Measurements from ENCODE around the gene RTP5.
A peak's percentile ranks its signal among the peaks of the same experiment; 100 is the strongest.

The RTP5 gene

GRCh38 chr2:241843321-241844065, 26.0 kb upstream of the RTP5 start:
- DNase-seq (ENCODE audit: low spot score): peak; percentile 10

- peak; percentile 90 for DNase-seq (ENCODE audit: low spot score)
These were observed 25.3 kb upstream of the RTP5 start for GRCh38 chr2:241844066-241844728.

DNA sequence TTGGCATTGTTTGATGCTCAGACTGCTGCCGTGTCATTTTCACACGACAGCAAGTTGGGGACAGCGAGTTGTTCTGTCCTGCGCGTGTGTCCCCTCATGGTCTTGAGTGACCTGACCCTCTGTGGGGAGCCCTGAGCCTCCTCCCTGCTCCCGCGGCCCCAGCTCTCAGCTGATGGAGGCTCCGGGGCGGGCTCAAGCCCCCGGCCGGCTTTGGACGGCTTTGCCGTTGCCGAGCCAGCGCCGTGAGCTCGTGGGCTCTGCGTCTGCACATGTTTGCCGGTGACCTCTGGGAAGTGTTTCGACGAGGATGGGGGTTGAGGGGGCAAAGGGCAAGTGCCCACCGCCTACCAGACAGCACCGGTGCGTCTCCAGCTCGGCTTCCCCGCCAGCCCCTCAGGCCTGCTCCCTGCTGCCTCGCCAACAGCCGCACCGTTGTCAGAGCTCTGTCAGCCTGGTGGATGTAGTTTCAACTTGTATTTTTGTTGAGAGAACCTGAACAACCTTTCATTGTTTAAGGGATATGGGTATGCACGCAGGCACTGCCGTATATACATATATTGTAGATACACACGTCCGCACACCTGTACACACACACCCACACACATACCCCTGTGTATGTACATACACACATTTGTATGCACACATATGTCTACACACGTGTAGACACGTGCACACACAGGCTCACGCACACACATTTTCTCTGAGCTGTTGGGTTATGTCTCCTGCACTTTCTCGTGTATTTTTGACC, 24.5 kb upstream of the RTP5 start:
- DNase-seq (ENCODE audit: low spot score): peak; percentile 5

DNA sequence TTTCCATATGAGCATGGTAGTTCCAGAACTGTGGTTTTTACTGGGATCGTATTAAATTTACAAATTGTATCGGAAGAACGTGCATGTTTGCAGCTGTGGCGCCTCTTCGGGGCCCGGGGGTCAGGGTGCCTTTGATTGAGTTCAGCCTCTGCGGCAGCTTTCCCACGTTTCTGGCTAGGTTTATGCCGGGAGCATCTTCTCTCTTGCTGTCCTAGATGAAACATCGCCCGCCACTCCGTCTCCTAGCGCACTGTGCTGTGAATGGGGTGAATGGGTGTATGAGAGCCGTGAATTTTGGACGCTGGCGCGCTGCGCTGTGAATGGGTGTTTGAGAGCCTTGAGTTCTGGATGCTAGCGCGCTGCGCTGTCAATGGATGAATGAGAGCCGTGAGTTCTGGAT, 23.1 kb upstream of the RTP5 start:
- DNase-seq (ENCODE audit: low spot score): no peak

GRCh38 chr2:241848761-241849615, 20.5 kb upstream of the RTP5 start:
- DNase-seq (ENCODE audit: low spot score): peak; percentile 3

- DNase-seq (ENCODE audit: low spot score): peak; percentile 7
These were observed 19.6 kb upstream of the RTP5 start for GRCh38 chr2:241849616-241850543.

- no peak for DNase-seq (ENCODE audit: low spot score)
These were observed 18.8 kb upstream of the RTP5 start for GRCh38 chr2:241850544-241851324.

GRCh38 chr2:241851325-241852115, 18.0 kb upstream of the RTP5 start:
- DNase-seq (ENCODE audit: low spot score): no peak

GRCh38 chr2:241852116-241852980, 17.2 kb upstream of the RTP5 start:
- no peak for DNase-seq (ENCODE audit: low spot score)

DNA sequence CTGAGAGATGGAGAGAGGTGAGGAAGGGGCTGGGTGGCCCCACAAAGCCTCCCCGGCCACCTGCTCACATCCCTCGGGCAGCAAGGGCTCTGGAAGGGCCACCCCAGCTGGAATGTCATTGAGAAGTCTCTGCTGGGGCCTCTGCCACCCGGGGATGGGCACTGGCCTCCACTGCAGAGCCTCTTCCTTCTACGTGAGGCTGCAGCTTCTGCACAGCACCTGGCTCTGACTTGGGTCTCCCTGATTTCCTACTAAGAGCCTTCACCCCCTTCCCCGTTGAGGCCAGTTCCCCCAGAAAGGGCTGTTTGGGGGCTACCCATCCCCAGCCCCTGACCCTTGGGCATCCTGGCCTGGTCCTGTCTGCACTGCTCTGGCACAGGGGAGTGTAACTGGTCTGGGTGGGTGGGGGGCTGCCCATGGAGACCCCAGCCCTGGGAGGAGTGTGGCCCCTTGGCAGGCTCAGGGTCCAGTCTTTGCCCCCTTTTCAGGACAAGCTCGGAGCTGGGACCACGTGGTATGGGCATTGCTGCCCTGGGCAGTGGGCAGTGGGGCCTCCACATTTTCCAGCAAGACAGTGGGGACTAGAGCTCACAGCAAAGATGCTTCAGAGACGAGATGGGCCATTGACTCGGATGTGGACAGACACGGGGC, 16.4 kb upstream of the RTP5 start:
- DNase-seq (ENCODE audit: low spot score): no peak

GRCh38 chr2:241853651-241854341, 15.7 kb upstream of the RTP5 start:
- no peak for DNase-seq (ENCODE audit: low spot score)

DNA sequence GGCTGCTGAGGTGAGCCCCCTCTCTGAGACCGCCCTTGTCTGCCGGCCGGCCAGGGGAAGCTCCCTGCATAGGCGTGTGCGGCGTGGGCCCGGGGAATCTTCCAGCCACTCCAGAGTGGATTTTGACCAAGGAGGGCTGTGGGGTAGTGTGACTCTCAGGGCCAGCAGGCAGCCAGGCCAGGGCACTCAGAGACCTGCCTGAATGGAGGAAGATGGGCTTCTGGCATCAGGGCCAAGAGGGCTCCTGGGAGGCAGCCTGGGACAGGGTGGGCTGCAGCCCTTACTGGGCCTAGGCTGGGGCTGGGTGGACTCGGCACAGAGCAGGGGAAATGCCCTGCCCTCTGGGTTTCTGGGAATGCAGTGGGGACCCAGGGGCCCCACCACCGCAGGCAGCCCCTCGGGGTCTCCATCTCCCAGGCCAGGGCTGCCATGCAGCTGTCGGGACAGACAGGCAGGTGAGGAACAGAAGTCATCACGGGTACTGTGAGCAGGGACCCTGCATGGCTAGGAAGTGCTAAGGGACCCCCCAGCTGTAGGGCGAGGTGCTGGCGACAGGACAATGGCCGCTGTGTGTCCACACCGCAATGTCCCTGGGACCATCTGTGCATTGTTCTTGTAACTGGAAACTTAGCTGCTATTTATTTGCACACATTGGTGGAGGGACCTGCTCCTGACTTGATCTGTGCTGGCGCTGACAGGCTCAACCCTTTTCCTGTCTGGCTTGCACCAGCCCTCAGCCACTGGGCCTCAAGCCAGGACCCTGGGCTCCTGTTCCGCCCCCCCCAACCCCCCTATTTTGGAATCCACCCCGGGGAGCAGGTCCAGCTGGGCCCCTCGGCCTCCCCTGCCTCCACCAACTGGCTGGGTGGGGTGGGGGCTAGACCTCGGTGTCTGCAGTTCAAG, 14.9 kb upstream of the RTP5 start:
- DNase-seq (ENCODE audit: low spot score): no peak

DNA sequence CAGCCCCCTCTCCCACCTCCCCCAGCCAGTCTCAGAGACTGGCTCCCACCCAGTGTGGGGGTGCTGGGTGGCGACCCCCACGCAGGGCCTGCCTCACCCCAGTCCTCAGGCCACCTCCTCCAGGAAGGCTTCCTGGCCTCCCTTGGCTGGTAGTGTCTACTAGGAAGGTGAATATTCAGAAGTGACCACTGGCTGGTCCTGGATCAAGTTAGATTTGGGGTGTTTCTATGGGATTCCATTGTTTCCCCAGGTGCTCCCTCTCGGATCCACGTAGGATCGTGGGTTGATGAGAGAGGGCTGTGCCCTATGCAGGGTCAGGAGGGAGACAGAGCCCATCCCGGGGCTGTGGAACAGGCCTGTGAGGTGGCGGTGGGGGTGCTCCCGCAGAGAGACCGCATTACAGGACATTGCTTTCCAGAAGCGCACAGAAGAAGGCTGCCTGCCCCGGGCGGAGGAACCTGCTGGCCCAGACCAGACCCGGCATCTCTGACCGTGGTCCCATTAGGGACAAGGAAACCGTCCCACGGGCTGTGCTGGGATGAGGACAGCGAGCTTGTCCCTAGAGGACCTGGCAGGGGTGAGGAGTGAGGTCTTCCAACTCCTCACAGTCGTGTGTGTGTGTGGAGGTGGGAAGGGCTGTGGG, 14.2 kb upstream of the RTP5 start:
- DNase-seq (ENCODE audit: low spot score): no peak

- DNase-seq (ENCODE audit: low spot score): no peak
These were observed 13.6 kb upstream of the RTP5 start for GRCh38 chr2:241855888-241856422.

DNA sequence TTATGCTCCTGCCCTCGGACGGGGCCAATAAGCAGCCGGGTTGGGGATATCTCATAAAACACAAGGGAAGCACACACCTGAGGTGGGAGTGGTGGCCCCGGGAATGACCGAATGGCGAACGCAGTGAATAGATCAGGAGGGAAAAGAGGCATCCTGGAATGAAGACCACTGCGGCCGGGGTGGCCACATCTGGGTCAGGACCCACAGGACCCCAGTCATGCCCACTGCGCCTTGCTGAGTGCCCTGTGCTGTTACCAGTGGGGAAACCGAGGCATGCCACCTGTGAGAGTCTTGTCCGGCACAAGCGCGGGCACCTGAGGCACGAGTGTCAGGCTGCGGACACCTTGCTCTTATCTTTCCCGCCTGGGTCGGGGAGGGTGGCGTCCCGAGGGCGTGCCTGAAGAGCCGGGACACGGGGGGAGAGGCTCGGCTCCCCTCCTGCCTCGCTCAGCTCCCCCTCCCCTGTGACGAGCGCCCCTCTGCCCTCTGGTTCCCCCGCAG, 12.4 kb upstream of the RTP5 start:
- no peak for DNase-seq (ENCODE audit: low spot score)

Data from GM03348 (cell line).